SK-N-SH (cell line): ENCODE results near the gene SORD. TPM values are rescaled to one million over a fixed set of nuclear protein-coding genes. Genes with fewer than 3 reads are reported as not detected.

ENCODE experiments used
- CTCF ChIA-PET: fragments of 300-600, 350-600 bp; formaldehyde crosslinking; extraction: SDS; loops from one replicate; lab custom pipeline; 2021; lab: Yijun Ruan, JAX
- POLR2A ChIA-PET: fragments of 350-600 bp; sonication (Branson Sonifier 250); formaldehyde crosslinking; extraction: SDS; loops from one replicate; lab custom pipeline; 2020; ENCODE audit warnings: antibody characterized with exemption, inconsistent platforms; lab: Yijun Ruan, JAX
- DNase-seq: peaks from one replicate; pipeline ENCODE4 v3.0.0; 2012
- H2AFZ ChIP-seq: fragments of 200-600 bp; sonication (generic); 2 replicates; pipeline ENCODE4 v1.8.1; 2016; ENCODE audit warnings: antibody characterized with exemption, mild to moderate bottlenecking, low read depth
- H3F3A ChIP-seq: fragments of 200-600 bp; sonication (generic); replicated peaks from 2 replicates; pipeline ENCODE3; 2016; ENCODE audit warnings: antibody characterized with exemption, mild to moderate bottlenecking; ENCODE audit not compliant: insufficient read depth
- H3K27ac ChIP-seq, 2 experiments: fragments of 200-500 bp in 1 of 2; fragments of 200-600 bp in 1 of 2; sonication (Bioruptor generic) in 1 of 2; sonication (generic), shearing (Covaris generic) in 1 of 2; 2 replicates each; pipeline versions ENCODE4 v1.5.1 to v1.6.1; 2014 to 2016; ENCODE audit warnings: low read depth in 2 of 2, inconsistent platforms in 1 of 2, low read length in 1 of 2, mild to moderate bottlenecking in 1 of 2, mixed read lengths in 1 of 2
- H3K27me3 ChIP-seq: fragments of 200-600 bp; sonication (generic), shearing (Covaris generic); 2 replicates; pipeline ENCODE4 v1.6.1; 2016; ENCODE audit warnings: mixed run types; ENCODE audit not compliant: insufficient read depth
- H3K36me3 ChIP-seq, 2 experiments: fragments of 200-500 bp in 1 of 2; fragments of 200-600 bp in 1 of 2; sonication (Bioruptor generic) in 1 of 2; sonication (generic) in 1 of 2; replicated peaks in 1 of 2; 2 replicates each; pipeline versions ENCODE3 to v1.5.1; 2014 to 2016; ENCODE audit warnings: low read length in 1 of 2, mild to moderate bottlenecking in 1 of 2; ENCODE audit not compliant: insufficient read depth in 2 of 2, control insufficient read depth in 1 of 2
- H3K4me1 ChIP-seq, 2 experiments: fragments of 200-500 bp in 1 of 2; fragments of 200-600 bp in 1 of 2; sonication (Bioruptor generic) in 1 of 2; sonication (generic), shearing (Covaris generic) in 1 of 2; 2 replicates each; pipeline versions ENCODE4 v1.5.1 to v1.6.1; 2014 to 2016; ENCODE audit warnings: low read depth in 1 of 2, low read length in 1 of 2, mixed run types in 1 of 2; ENCODE audit not compliant: insufficient read depth in 2 of 2, control insufficient read depth in 1 of 2
- H3K4me2 ChIP-seq: fragments of 200-600 bp; sonication (generic), shearing (Covaris generic); 2 replicates; pipeline ENCODE4 v1.6.1; 2017; ENCODE audit warnings: mixed run types
- H3K4me3 ChIP-seq, 2 experiments: fragments of 200-500 bp in 1 of 2; fragments of 200-600 bp in 1 of 2; sonication (Bioruptor generic) in 1 of 2; sonication (generic), shearing (Covaris generic) in 1 of 2; 2 replicates each; pipeline versions ENCODE4 v1.5.1 to v1.8.1; 2014 to 2016; ENCODE audit warnings: low read depth in 2 of 2, inconsistent platforms in 1 of 2, low read length in 1 of 2, mild to moderate bottlenecking in 1 of 2, mixed read lengths in 1 of 2, moderate library complexity in 1 of 2
- H3K79me2 ChIP-seq: fragments of 200-600 bp; sonication (generic); 2 replicates; pipeline ENCODE4 v1.8.1; 2017; ENCODE audit warnings: mild to moderate bottlenecking; ENCODE audit not compliant: insufficient read depth
- H3K9ac ChIP-seq: fragments of 200-600 bp; sonication (generic); 2 replicates; pipeline ENCODE4 v1.6.1; 2017; ENCODE audit warnings: mixed run types
- H3K9me2 ChIP-seq: fragments of 200-600 bp; sonication (generic); 2 replicates; pipeline ENCODE4 v1.6.1; 2017; ENCODE audit warnings: mixed run types
- H3K9me3 ChIP-seq: fragments of 200-600 bp; sonication (generic); 2 replicates; pipeline ENCODE4 v1.6.1; 2017; ENCODE audit warnings: mixed run types, mild to moderate bottlenecking, moderate library complexity
- H4K20me1 ChIP-seq: fragments of 200-600 bp; sonication (generic); 2 replicates; pipeline ENCODE4 v1.6.1; 2017; ENCODE audit warnings: mild to moderate bottlenecking, mixed run types; ENCODE audit not compliant: insufficient read depth
- CHD2 ChIP-seq: fragments of 150-350 bp; IDR thresholded peaks from 2 replicates; pipeline ENCODE4 v1.6.1; 2018; ENCODE audit warnings: low read length; ENCODE audit not compliant: partially characterized antibody
- EZH2phosphoT487 ChIP-seq: fragments of 200-600 bp; sonication (generic); IDR thresholded peaks from 2 replicates; pipeline ENCODE4 v1.6.1; 2017; ENCODE audit warnings: low read depth, mixed run types, mild to moderate bottlenecking, antibody characterized with exemption, moderate library complexity, borderline replicate concordance
- FOSL2 ChIP-seq: IDR thresholded peaks from 2 replicates; pipeline ENCODE4 v1.4.0; 2012; ENCODE audit warnings: low read depth, mild to moderate bottlenecking, moderate library complexity, borderline replicate concordance
- MEF2A ChIP-seq: IDR thresholded peaks from 2 replicates; pipeline ENCODE4 v1.4.0; 2012; ENCODE audit warnings: low read depth, borderline replicate concordance
- MXI1 ChIP-seq: IDR thresholded peaks from 2 replicates; pipeline ENCODE4 v1.6.1; 2012; ENCODE audit warnings: mild to moderate bottlenecking, low read depth, low read length, improper control_type of control experiment
- NFIC ChIP-seq: IDR thresholded peaks from 2 replicates; pipeline ENCODE4 v1.4.0; 2012; ENCODE audit warnings: borderline replicate concordance
- NRF1 ChIP-seq: IDR thresholded peaks from 2 replicates; pipeline ENCODE4 v1.6.1; 2012; ENCODE audit warnings: low read depth, mild to moderate bottlenecking, low read length
- POLR2AphosphoS5 ChIP-seq: IDR thresholded peaks from 2 replicates; pipeline ENCODE4 v1.6.1; 2012; ENCODE audit warnings: low read depth, low read length
- RFX5 ChIP-seq: IDR thresholded peaks from 2 replicates; pipeline ENCODE4 v1.6.1; 2012; ENCODE audit warnings: mild to moderate bottlenecking, improper control_type of control experiment, low read length
- RXRA ChIP-seq: IDR thresholded peaks from 2 replicates; pipeline ENCODE4 v1.4.0; 2012; ENCODE audit warnings: low read depth, mild to moderate bottlenecking, borderline replicate concordance
- TAF1 ChIP-seq: IDR thresholded peaks from 2 replicates; pipeline ENCODE4 v1.6.1; 2012; ENCODE audit warnings: low read depth, mild to moderate bottlenecking, low read length, moderate library complexity, borderline replicate concordance
- TCF12 ChIP-seq: IDR thresholded peaks from 2 replicates; pipeline ENCODE4 v1.4.0; 2012
- WGBS: methylation state at CpG from one replicate; pipeline ENCODE4 v1.1.6; 2017; ENCODE audit warnings: low lambda C conversion rate; 5-methylcytosine and 5-hydroxymethylcytosine counted together
- polyA plus RNA-seq, 3 experiments: library from polyadenylated mRNA; depleted of rRNA; stranded (reverse); fragments of >200 nt; gene quantifications; 2 replicates each; pipeline ENCODE4 v1.2.3, GENCODE V29; 2012
- TF ChIP-seq, protein P1 (sequence below): IDR thresholded peaks from 2 replicates; pipeline ENCODE4 v1.4.0; 2012; ENCODE audit warnings: low read depth, borderline replicate concordance
- TF ChIP-seq, protein P2 (sequence below): IDR thresholded peaks from 2 replicates; pipeline ENCODE4 v1.4.0; 2012; ENCODE audit warnings: low read depth, borderline replicate concordance
- TF ChIP-seq, protein P3 (sequence below): IDR thresholded peaks from 2 replicates; pipeline ENCODE4; 2012

The SORD gene
- polyA plus RNA-seq, 1 of the 3 experiments (the other 2 are of a cell fraction) = 35.1 TPM

DNA sequence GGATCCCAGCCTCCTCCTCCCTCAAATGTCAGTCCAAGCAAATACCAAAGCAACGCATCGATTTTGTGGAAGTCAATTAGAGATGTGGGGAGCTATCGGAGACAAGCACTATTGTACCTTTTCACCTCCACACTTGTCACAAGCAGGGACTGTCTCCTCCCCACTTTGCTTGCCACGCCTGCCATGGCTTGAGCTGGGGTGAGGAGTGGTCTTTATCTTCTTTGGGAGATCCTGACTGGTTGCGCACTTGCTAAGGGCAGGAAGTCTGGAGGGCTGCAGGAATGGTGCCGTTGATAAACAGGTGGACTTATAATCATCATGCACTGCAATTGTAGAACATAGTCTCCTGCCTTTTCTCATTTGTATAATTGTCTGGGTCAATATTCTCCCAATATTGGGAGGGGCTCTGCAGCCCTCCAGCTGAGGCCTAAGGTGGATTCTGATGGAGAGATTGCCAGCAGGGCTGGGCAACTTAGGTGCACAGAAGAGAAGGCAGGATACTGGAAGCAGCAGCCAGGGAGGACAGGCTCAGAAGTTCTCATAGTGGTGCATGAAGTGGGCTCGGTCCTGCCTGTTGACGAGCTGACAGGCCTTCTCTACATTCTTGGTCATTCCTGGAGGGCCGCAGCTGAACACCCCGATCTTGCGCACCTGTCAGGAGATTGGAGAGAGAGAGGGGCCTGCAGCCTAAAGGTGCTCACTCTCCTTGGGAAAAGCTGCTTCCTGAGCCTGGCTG is 70.8 kb downstream of the SORD start:
- no peak overlapping the region for H2AFZ ChIP-seq
- H3F3A ChIP-seq = no peaks in the 10 kb centered on the region
- DNase-seq = no peak
- no peak overlapping the region for H3K4me2 ChIP-seq
- ChIA-PET CTCF (interaction anchor here (1.3 to 1.9 kb wide), 2 partner anchors 19 to 24 kb away, joined by 4 to 8 read pairs; no protein-coding TSS in a partner anchor), POLR2A (no interaction called here)
- no peak overlapping the region for H3K4me3 ChIP-seq
- H3K9me2 ChIP-seq = no peaks in the 10 kb centered on the region
- no peaks in the 10 kb centered on the region for H3K4me1 ChIP-seq
- no peaks in the 10 kb centered on the region for H4K20me1 ChIP-seq
- H3K9me3 ChIP-seq = no peaks in the 10 kb centered on the region
- H3K36me3 ChIP-seq = no peaks in the 10 kb centered on the region
- 0 out of 2 replicates have a peak, but pooled peaks cover 13% of the 10 kb centered on the region for H3K27me3 ChIP-seq
- no peaks in the 10 kb centered on the region for H3K79me2 ChIP-seq
- 58% methylated on average over 8 of the region's 11 CpGs for WGBS
- H3K9ac ChIP-seq = no peak overlapping the region
- no peak overlapping the region for H3K27ac ChIP-seq
- TF ChIP-seq RFX5 (no peak), MEF2A (no peak), NRF1 (no peak), POLR2AphosphoS5 (no peak), NFIC (no peak)
- TF ChIP-seq, all 33 proteins: peak for 0

DNA sequence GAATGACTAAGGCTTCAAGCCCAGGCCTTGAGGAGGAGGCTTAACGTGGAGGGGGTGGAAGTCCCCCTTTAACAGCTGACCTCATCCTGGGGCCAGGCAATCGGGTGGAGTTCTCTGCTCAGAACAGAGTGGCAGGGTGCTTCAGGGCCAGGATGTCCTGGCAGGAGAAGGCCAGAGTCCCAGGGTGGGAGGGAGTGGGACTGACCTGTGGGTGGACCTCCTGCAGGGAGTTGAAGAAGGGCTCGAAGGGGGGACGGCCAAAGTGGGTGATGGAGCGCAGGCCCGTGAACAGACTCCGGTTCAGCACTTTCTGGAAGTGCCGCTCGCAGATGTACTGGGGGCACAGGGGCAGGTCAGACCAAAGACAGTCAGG is 71.3 kb downstream of the SORD start:
- Histone ChIP-seq H3F3A (no peaks in the 10 kb centered on the region), H3K4me2 (no peak overlapping the region), H3K4me3 (no peak overlapping the region), H3K27ac (no peak overlapping the region), H3K9me2 (no peaks in the 10 kb centered on the region), H3K27me3 (0 out of 2 replicates have a peak, but pooled peaks cover 12% of the 10 kb centered on the region), H3K9me3 (no peaks in the 10 kb centered on the region), H3K4me1 (no peaks in the 10 kb centered on the region), H3K36me3 (no peaks in the 10 kb centered on the region), H3K79me2 (no peaks in the 10 kb centered on the region), H2AFZ (no peak overlapping the region), H3K9ac (no peak overlapping the region), H4K20me1 (no peaks in the 10 kb centered on the region)
- DNase-seq = no peak
- ChIA-PET POLR2A (no interaction called here), CTCF (interaction anchor here (1.3 to 1.5 kb wide), 2 partner anchors 10 to 18 kb away, joined by 4 read pairs; no protein-coding TSS in a partner anchor)
- TF ChIP-seq, protein P1, sequence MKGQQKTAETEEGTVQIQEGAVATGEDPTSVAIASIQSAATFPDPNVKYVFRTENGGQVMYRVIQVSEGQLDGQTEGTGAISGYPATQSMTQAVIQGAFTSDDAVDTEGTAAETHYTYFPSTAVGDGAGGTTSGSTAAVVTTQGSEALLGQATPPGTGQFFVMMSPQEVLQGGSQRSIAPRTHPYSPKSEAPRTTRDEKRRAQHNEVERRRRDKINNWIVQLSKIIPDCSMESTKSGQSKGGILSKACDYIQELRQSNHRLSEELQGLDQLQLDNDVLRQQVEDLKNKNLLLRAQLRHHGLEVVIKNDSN = no peak
- TF ChIP-seq CHD2 (no peak), TAF1 (no peak)
- 30% methylated on average over 2 of the region's 9 CpGs for WGBS

DNA sequence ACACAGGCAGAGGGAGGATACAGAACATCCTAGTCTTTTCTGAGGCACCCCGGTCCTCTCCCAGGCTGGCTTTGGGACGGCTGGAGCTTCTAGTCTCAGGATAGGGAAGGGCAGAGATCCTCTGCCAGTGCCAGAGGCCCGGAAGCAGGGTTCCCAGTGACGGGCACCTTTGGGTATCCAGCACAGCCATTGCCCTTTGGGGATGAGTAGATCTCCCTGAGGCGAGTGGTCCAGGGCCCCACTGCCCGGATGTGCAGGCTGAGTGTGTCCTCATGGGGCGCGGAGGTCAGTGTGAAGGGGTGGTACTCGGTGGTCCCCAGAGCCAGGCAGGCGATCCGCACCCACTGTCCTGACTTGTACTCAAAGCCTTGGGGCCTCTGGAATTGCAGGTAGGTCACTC is 72.7 kb downstream of the SORD start:
- Histone ChIP-seq H3K27ac (no peak overlapping the region), H3K4me3 (no peak overlapping the region), H3K4me2 (no peak overlapping the region), H3K9ac (no peak overlapping the region), H3K27me3 (0 out of 2 replicates have a peak, but pooled peaks cover 5% of the 10 kb centered on the region), H4K20me1 (no peaks in the 10 kb centered on the region), H2AFZ (no peak overlapping the region), H3K9me3 (no peaks in the 10 kb centered on the region), H3K79me2 (no peaks in the 10 kb centered on the region), H3K36me3 (no peaks in the 10 kb centered on the region), H3K9me2 (no peaks in the 10 kb centered on the region), H3K4me1 (no peaks in the 10 kb centered on the region), H3F3A (no peaks in the 10 kb centered on the region)
- 76% methylated on average over 6 of the region's 11 CpGs for WGBS
- POLR2A ChIA-PET = no interaction called here
- CTCF ChIA-PET = interaction anchor here (1.5 kb wide), 1 partner anchor 11 kb away, joined by 4 read pairs; no protein-coding TSS in a partner anchor
- no peak for DNase-seq
- TF ChIP-seq CHD2 = no peak
- no peak for TF ChIP-seq TCF12
- no peak for TF ChIP-seq RXRA
- TF ChIP-seq, protein P2, sequence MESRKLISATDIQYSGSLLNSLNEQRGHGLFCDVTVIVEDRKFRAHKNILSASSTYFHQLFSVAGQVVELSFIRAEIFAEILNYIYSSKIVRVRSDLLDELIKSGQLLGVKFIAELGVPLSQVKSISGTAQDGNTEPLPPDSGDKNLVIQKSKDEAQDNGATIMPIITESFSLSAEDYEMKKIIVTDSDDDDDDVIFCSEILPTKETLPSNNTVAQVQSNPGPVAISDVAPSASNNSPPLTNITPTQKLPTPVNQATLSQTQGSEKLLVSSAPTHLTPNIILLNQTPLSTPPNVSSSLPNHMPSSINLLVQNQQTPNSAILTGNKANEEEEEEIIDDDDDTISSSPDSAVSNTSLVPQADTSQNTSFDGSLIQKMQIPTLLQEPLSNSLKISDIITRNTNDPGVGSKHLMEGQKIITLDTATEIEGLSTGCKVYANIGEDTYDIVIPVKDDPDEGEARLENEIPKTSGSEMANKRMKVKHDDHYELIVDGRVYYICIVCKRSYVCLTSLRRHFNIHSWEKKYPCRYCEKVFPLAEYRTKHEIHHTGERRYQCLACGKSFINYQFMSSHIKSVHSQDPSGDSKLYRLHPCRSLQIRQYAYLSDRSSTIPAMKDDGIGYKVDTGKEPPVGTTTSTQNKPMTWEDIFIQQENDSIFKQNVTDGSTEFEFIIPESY = no peak
- TF ChIP-seq, protein P3, sequence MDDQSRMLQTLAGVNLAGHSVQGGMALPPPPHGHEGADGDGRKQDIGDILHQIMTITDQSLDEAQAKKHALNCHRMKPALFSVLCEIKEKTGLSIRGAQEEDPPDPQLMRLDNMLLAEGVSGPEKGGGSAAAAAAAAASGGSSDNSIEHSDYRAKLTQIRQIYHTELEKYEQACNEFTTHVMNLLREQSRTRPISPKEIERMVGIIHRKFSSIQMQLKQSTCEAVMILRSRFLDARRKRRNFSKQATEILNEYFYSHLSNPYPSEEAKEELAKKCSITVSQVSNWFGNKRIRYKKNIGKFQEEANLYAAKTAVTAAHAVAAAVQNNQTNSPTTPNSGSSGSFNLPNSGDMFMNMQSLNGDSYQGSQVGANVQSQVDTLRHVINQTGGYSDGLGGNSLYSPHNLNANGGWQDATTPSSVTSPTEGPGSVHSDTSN = no peak
- TF ChIP-seq EZH2phosphoT487 = no peak
- no peak for TF ChIP-seq MXI1
- TF ChIP-seq MEF2A = no peak
- no peak for TF ChIP-seq FOSL2
- TF ChIP-seq RFX5 = no peak
- TF ChIP-seq TAF1 = no peak
- no peak for TF ChIP-seq NFIC
- TF ChIP-seq, protein P1 = no peak
